ENCODE results near the gene LRRN3.

The LRRN3 gene

DNA sequence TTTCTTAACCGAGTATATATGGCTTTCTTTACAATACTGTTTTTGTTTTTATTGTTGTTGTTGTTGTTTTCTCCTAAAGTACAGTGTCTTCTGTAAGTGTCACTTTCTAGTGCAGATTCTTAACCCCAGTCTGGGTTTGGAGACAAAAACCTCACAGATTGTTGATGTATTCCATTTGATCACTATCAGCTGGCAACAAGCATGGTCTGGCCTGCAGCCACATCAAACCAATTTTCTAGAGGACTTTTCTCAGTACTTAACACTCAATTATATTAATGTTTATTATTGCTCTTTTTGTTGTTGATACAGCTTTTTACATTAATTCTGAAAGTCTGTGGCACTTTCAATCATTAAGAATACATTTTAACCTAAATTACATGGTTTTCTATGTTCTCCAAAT lies 17.1 kb downstream of the LRRN3 start:
- no peak for DNase-seq

DNA sequence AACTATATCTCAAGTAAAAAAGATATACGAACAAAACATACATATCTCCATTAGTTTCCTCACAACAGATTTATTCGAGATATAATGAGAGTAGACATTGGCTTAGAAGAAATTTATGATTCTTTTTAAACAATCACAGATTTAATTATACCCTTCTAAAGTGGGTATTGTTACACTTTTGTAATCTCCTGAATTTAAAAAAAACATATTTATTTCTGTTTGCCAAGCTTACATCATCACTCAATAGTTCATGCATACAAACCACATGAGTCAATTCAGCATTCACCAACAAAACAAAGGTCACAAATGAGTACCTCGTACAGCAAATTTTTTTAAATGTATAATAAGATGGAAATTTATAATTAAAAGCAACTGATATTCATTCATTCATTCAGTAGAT lies 17.6 kb downstream of the LRRN3 start:
- DNase-seq = no peak

DNA sequence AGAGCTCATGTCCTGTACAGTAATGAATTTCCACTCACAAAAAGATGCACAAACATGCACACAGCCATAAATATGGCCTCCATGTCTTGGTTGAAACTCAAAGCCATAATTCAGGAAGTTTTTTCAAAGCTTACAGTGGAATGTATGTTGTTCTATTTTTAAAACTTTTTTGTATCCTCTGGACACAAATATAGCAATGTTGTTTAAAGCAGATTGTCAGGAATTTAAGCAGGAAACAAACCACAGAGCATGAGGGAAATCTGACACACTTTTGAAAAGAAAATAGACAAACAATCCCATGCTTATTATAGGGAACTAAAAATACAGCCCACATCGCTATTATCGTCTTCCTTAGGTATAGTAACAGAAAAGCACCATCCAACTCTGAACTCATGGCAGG lies 21.5 kb downstream of the LRRN3 start:
- DNase-seq = no peak

DNA sequence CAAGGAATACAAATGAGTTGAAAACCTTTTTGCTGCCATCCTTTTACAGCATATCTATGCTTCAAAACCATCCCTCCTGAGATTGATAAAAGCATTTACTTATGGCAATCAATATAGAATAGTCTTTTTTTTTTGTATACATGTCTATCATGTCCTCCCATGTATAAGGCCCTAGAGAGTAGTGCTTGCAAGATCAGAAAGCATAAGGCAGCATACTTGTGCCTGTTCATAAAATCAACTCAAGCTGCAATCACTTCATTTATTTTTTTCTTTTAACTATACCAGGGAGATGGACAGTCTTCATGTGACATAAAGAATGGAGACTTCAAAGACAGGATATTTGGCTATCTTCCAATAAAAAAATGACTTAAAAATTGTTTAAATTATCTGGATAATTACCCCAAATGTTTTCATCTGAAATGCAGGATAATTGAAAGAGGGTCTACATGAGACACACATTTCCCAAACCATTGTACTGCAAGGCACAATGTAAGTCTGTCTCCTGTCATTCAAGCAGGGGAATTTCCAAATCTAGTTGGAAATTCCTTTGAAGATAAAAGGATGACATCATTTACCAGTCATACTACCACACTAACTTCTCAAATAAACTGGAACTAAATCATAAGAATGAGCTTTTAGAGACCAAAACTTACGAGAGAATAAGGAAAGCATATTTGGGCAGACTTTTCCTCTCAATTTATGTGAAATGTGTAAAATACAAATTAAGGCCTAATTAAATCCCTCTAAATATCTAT lies 22.5 kb downstream of the LRRN3 start:
- no peak for DNase-seq

DNA sequence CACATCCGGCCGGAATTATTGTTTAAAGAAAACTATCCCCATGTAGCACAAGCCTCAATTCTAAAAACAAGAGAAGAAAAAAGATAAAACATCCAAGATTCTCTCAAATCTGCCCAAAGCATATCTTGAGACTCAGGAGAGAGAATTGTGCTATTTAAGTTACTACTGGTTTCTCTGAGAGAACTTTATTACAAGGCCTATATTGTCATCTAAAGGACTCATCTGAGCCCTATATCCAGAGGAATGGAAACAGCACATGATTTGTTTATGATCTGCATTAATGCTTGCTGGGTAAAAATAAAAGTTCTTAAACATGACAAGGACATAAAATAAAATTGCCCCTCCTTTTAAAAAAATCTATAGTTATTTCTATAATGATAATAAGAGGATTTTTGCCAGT lies 25.0 kb downstream of the LRRN3 start:
- DNase-seq = no peak

DNA sequence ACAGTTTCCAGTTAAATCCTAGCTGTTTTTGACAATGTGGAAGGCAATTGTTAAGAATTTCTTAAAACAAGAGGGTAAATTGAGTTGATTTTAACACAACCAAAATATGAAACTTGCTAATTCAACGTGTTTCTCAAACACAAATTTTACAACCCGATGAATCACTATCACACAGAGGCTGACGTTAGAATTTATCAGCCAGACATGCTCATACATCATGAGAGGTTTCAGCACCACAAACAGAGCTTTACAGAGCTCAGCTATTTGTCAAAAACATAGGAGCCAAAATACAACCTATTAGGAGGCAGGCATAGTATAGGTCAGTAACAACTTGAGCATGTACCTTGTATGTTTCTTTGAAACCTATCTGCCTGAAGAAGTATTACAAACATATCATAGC lies 36.1 kb downstream of the LRRN3 start:
- no peak for DNase-seq

DNA sequence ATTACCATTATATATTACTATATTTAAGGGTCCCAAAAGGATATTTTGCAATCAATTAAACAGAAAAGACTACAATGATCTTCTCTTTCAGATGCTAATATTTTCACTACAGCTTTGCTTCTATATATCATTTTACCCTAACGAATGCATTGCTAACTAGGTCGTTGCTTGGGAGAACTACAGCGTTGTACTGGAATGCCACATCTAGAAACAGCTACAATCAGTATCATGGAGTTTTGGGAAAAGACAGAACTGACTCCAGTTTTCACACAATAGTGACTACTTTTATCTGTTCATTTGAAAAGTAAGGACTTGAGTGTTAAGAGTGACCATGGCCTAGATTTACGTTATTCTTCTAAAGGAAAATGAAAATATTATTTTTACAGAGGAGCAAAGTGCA lies 38.5 kb downstream of the LRRN3 start:
- no peak for DNase-seq

DNA sequence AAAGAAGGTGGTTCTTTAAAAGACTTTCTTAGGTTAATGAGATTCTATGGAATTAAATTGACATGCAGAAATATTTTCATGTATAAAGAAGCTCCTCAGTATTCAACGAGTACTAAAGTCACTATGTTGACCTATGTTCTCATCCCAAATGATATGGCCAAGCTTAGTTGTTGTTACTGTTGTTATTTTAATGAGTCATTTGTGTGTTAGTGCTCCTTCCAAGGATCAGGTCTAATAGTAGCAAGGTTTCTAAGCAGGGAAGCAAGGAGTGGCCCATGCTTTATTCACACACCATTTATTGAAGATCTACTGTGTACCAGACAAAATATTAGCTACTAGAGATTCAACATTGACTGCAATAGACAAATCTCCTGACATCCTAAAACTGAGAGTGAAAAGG lies 41.9 kb downstream of the LRRN3 start:
- no peak for DNase-seq

DNA sequence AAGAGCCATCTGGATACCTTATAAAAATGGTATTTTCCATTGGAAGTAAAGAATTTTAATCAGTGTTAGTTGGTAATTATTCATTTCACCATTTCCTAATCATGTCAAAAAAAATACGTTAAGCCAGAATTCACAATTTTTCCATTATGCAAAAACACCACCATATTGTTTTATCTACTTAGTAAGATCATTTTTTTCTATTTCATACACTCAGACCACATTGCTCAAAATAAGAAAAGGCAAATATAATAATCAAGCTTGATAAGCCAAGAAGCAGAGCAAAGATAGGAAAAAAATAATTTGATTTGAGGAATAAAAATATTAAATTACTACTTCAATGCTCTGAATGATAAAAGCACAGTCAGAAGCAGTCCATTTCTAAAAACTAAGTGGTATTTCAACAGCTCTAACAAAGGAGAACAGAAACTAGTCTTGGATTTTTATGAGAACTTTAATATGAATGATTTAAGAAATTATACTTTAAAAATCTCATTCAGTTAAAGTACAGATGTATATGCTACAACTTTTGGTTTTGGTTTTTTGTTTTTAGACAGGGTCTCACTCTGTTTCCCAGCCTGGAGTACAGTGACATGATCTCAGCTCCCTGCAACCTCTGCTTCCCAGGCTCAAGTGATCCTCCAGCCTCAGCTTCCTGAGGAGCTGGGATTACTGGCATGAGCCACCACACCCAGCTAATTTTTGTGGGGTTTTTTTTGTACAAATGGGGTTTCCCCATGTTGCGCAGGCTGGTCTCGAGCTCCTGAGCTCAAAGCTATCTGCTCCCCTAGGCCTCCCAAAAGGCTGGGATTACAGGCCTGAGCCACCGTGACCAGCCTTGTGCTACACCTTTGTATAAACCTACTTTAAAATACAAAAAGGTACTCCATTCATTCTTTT lies 46.6 kb downstream of the LRRN3 start:
- DNase-seq = peak; percentile 56

DNA sequence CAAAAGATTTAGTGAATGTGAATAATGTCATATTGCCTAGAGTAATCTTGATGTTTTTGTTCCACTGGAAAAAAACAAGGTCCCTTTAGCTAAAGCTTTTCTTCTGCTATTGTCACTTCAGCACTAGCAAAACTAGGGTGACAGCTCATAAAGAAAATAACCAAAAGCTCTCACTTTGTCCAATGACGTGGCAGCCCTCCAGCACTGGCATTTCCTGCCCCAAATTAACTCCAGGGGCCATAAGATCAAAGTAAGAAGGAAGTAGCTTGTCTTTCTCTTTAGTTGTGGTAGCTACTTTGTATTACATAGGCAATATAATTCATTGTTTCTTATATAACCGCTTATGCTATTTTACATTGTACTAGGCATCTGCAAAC lies 47.3 kb downstream of the LRRN3 start:
- DNase-seq = peak; percentile 77

DNA sequence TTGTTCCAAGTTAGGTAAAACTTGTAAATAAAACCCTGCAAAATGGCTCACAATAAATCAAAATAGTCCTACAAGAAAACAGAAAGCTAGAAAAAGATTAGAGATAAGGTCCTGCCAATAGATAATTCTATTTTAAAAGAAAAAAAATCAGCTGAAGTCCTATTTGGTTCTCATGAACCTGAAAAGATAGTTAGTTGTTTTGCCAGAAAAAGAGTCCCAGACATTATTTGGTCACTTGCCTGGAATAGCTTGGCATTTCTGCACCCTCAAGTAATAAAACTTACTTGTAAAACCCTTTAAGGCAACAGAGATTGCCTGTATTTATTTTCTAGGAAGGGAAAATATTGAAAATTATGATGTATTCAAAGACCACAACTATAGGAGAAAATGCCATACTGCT lies 47.7 kb downstream of the LRRN3 start:
- DNase-seq = no peak

DNA sequence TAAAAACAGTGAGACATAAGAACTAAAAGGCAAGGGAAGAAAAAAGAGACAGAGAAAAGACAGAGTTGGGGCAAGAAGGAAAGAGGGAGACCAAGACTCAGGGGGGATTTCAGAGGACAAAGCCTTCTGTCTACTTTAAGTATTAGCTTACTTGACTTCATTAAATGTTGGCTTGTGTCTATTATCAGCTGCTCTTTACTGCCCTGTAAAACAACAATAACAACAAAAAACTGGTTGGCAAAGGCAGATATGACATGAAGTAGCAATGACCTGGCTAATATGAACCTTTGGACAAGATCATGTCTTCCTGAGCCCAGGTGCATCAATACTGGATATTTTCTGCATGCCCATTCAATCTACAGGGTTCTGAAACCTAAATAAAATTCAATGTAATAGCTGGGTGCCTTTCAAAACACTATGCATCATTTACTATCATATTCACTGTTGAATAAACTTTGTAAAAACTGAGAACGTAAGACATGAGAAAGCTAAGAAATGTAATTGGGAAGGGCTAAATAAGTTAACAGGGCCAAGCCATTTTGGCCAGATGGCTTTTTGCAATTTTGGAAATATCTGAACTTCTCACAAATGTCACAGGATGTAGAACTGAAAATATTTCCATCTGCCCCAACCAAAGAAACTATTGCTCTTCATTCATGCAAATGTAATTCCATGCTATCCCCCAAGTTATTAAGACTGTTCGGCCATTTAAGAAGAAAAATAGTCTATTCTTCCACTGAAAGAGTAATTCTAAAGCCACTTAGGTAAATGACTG lies 49.4 kb downstream of the LRRN3 start:
- no peak for DNase-seq

DNA sequence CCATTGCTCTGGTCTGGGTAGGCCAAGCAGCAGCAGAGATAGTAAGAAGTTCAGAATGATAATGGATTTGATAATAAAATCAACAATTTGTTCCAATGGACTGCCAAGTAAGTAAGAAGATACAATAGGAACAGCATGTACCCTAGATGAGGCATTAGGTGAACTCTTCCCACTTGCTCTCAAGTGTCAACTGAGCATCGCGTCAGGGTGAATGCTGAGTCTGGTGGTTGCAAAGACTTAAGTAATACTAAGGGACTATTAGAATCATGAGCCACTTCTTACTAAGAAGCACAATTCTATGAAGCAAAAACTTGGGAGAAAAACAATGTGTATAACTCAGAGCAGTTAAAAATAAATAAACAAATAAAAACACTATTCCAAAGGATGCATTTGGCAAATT lies 54.5 kb downstream of the LRRN3 start:
- DNase-seq = no peak

DNA sequence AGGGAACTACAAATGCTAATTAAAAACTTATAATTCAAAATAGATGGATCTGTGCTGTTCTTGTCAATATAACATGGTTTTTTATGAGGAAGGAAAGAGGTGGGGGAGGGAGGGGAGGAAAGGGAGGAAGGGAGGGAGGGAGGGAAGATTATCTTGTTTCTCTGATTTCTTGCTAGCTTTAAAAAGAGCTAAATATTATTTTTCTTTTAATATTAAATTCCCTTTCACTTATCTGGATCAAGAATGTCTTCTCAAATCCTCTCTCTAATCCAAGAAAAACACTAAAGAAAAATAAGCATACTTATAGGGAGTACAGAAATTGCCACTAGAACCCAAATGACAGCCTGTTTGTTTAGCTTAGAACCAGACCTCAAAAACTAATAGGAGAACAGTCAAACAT lies 55.2 kb downstream of the LRRN3 start:
- DNase-seq = no peak

DNA sequence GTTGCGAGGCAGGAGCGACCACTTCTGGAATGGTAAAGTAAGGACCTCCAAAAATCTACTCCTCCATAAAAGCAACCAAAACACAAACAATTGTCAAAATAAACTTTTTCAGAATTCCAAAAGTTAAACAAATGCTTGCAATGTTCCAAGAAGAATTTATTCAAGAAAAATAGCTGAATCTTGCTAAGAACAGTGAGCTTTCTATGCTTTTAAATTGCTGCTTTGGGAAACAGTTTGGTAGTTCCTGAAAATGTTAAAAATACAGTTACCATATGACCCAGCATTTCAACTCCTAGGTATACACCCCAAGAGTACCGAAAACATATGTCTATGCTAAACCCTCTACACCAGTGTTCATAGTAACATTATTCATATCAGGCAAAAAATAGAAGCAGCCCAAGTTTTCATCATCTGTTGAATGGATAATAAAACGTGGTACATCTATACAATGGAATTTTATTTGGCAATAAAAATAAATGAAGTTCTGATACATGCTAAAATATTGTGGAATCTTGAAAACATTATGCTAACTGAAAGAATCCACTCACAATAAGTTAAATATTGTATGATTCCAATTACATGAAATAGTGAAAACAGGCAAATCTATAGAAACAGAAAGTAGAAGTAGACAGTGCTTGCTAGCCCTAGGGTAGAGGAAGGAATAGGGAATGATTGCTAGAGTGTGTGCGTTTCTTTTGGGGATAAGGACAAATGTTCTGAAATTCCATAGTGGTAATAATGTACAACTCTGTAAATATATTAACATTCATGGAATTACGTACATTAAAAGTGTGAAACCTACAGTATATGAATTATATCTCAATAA lies 57.0 kb downstream of the LRRN3 start:
- no peak for DNase-seq

DNA sequence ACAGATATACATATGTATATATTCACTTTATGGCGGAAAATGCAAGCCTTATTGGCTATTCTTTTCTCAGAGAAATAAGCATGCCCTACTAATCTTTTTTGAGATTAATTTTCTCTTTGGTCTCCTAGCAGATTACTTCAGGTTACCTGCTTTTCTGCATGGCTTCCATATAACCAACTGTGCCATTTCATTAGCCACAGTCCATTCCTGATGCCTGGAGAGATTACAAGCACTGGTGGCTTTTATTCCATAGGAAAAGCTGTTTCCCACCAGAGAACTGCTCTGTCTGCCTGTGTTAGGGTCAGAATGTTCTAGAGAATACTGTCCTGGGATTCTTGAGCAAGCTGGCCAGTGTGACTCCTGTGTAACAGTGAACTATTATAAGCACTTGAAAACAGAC lies 59.8 kb downstream of the LRRN3 start:
- no peak for DNase-seq

DNA sequence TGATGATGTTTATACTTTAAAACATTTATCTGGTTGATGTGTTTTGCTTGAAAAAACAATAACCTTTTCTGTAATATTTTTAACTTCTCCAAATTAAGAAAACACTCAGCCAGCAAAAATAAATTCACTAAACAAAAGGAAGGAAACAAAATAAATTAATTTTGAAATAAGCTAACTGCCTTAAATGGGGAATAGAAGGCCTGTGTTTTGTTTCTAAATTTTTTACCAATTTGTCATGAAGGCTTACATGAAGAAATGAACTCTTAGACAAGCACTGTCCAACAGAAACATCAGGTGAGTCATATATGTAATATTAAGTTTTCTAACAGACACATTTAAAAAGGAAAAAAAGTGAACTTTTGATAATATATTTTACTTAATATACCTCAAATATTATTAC lies 68.5 kb downstream of the LRRN3 start:
- no peak for DNase-seq

DNA sequence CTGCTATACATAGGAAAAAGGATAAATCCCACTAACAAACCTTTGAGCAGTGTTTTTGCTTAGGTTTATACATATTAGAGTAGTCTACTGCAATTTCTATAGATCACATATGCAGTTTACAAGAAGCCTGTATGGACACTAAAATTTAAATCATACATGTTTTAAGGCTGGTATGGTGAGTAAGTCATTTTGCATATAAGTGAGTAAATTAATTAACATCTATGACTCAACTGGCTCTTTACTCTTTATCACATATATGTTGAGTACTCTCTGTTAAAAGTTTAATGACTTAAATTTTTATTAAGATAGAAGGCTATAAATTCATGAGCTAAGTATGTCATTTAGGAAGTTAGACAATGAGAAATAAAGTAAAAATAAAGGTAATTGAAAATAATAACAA lies 69.4 kb downstream of the LRRN3 start:
- no peak for DNase-seq

DNA sequence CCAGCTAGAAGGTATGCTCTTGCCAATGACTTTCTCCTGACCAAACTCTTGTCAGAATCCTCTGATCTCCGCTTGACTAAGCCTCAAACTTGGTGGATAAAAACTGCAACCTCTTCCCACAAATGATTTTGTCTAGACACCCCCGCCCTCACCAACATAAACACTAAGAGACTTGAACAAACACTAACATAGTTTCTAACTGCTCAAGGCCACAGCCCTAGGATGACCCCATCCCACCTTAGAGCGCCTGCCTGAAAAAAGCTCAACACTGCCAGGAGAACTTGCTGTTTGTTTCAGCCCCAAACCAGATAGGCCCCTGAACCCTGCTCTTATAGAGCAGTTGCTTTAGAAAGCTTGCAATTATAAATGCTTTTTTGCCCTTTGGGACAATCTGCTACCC lies 71.8 kb downstream of the LRRN3 start:
- no peak for DNase-seq

DNA sequence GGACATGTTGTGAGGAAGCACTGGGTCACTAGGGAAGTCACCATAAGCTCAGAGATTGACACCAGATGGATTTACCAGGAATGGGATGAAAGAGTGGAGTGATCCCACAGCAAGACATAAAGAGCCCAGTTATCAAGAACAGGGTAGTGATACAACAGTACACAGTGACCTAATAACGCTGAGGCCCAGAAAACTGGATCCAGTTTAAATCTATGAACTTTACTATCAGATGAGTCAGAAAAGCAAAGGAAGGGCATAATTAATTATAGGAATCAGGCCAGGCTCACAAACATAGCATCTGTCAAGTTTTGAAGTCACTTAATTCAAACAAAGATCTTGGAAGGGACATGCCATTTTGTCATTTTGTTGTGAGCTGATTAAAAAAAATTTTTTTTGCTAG lies 73.5 kb downstream of the LRRN3 start:
- no peak for DNase-seq

DNA sequence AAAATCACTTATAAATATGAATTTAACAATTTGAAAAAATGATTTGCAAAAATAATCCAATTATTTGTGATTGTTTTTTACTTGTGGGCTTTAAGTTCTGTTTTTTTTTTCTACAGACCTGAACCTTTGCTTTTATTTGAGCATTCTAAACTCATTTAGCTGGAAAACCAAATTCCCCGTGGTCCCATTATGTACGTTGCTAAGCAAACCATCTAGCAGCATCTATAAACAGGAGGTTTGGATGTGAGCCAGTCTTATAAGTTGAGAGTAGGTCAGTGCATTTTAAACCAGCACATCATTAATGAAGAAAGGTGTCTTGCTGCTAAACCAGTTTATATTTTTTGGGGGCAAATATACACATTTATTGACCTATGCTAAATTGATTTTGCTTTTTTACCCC lies 77.3 kb downstream of the LRRN3 start:
- DNase-seq = no peak

DNA sequence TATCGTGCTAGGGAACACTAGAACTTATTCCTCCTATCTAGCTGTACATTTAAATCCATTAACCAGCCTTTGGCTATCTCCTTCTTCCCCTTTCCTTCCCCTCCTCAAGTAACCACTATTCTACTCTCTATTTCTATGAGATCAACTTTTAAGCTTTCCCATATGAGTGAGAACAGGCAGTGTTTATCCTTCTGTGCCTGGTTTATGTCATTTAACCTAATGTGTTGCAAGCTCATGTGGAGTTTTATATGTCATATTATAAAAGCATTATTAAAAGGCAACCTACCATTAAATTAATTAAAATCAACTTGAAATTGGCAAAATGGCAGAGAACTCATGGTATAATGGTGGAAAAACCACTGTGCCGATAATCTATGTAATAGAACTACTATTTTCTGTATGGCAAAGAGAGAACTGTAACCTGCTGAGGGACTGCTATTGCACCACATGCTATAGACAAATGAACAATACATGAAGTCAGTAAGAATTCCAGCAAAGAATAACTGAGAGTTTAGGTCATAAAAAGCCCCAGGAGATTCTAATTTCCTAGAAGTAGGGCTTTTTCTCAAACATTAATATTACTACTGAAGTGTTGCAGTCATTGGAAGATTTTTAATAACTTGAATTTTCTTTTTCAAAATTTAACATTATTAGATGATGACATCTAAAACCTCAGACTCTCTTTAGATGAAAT lies 81.8 kb downstream of the LRRN3 start:
- no peak for DNase-seq

All from stimulated activated CD4-positive, alpha-beta T cell treated with anti-CD3 and anti-CD28 coated beads, Interleukin-15, amount 100 ng/mL, for 24 hours (primary cell).